Measurements from ENCODE around the gene RNF167.

Gene RNF167

GRCh38 chr17:4939796-4940554 is at the start of gene RNF167, which contains the start of gene SLC25A11:
TSS of gene RNF167 (plus strand) at chr17:4940268. CDS start at chr17:4940910, 642 bp downstream.
TSS of gene SLC25A11 (minus strand) at chr17:4940046. CDS start at chr17:4939910, 136 bp downstream.
- DNase-seq (ENCODE audit: low read depth), result peak; percentile 100

- DNase-seq (ENCODE audit: low read depth), result no peak
These were observed 48.4 kb upstream of the RNF167 start for GRCh38 chr17:4891411-4892410.

GRCh38 chr17:4892499-4893221 is 47.4 kb upstream of the RNF167 start:
- DNase-seq (ENCODE audit: low read depth), result no peak

GRCh38 chr17:4893272-4893671 is 46.8 kb upstream of the RNF167 start:
- no peak for DNase-seq (ENCODE audit: low read depth)

GRCh38 chr17:4893721-4894560 is 46.1 kb upstream of the RNF167 start:
- DNase-seq (ENCODE audit: low read depth), result no peak

GRCh38 chr17:4895121-4895520 is 44.9 kb upstream of the RNF167 start:
- no peak for DNase-seq (ENCODE audit: low read depth)

- DNase-seq (ENCODE audit: low read depth), result no peak
These were observed 44.3 kb upstream of the RNF167 start for GRCh38 chr17:4895657-4896331.

- no peak for DNase-seq (ENCODE audit: low read depth)
These were observed 43.5 kb upstream of the RNF167 start for GRCh38 chr17:4896332-4897197.

- DNase-seq (ENCODE audit: low read depth), result no peak
These were observed 42.8 kb upstream of the RNF167 start for GRCh38 chr17:4897198-4897687.

- no peak for DNase-seq (ENCODE audit: low read depth)
These were observed 42.3 kb upstream of the RNF167 start for GRCh38 chr17:4897785-4898184.

GRCh38 chr17:4898351-4898750 is 41.7 kb upstream of the RNF167 start:
- no peak for DNase-seq (ENCODE audit: low read depth)

GRCh38 chr17:4898927-4899326 is 41.1 kb upstream of the RNF167 start:
- no peak for DNase-seq (ENCODE audit: low read depth)

- DNase-seq (ENCODE audit: low read depth), result peak; percentile 71
These were observed 40.5 kb upstream of the RNF167 start, which contains the start of gene C17orf107 for GRCh38 chr17:4899341-4900230. TSS of gene C17orf107 (plus strand) at chr17:4899536. CDS start at chr17:4899763, 227 bp downstream.

GRCh38 chr17:4900231-4901107 is 39.6 kb upstream of the RNF167 start:
- DNase-seq (ENCODE audit: low read depth), result no peak

GRCh38 chr17:4901108-4901647 is 38.9 kb upstream of the RNF167 start:
- no peak for DNase-seq (ENCODE audit: low read depth)

- no peak for DNase-seq (ENCODE audit: low read depth)
These were observed 38.3 kb upstream of the RNF167 start for GRCh38 chr17:4901648-4902344.
